Occipital lobe (tissue), 2 donors: Measurements from ENCODE around the gene CHRD. TPM values are rescaled to one million over a fixed set of nuclear protein-coding genes. Genes with fewer than 3 reads are reported as not detected.
A peak's percentile ranks its signal among the peaks of the same experiment; 100 is the strongest.
"Not testable (repeated sequence)": the region's sequence is repeated elsewhere in the genome, so short reads cannot be mapped to it uniquely, and the experiment has no call there.

Source experiments
- DNase-seq: peaks from one replicate; lab custom pipeline; 2025; lab: John Stamatoyannopoulos, UW
- total RNA-seq: library from RNA; depleted of rRNA; stranded (reverse); fragments of >200 nt; gene quantifications from one replicate; pipeline ENCODE4 v1.2.3, GENCODE V29; 2014

Gene CHRD
- 11.4 TPM for total RNA-seq

- DNase-seq: no peak
Observed at GRCh38 chr3:184379358-184380184, at the start of gene CHRD. TSS of gene CHRD (plus strand) at chr3:184380054. CDS start at chr3:184380319, 265 bp downstream.

DNA sequence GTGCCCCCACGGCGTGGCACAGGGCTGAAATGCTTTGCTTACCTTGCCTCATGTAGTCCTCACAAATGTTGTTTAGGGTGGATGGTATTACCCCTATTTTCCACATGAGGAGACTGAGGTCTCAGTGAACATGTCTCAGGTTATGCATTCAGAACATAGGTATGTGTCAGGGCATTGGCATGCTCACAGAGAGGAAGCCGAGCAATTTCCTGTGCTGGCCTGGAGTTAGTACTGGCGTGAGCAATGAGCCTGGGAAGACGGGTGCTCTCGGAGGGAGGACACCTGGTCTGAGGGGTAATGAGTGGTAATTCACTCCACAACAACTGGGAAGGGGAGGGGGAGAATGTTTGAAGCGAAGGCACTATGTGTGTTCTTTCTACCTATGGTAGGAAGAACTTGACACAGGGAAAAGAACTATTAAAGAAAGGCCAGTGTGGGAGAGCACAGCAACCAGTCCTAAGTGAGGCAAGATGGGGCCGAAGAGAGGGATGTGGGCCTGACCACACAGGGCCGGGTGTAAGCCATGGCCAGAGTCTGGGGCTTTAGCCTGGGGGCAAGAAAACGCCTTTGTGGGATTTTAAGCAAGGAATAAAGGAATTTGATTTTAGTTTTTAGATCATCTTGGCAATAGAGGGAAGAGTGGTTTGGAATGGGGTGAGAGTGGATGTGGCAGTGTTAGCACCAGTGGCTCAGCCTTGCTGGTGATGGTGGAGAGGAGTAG is 47.3 kb upstream of the CHRD start:
- no peak for DNase-seq

- DNase-seq: no peak
Observed at GRCh38 chr3:184333190-184333589, 46.7 kb upstream of the CHRD start.

- no peak for DNase-seq
Observed at GRCh38 chr3:184333700-184334099, 46.2 kb upstream of the CHRD start.

GRCh38 chr3:184334470-184335158 is 45.2 kb upstream of the CHRD start:
- DNase-seq: no peak

DNA sequence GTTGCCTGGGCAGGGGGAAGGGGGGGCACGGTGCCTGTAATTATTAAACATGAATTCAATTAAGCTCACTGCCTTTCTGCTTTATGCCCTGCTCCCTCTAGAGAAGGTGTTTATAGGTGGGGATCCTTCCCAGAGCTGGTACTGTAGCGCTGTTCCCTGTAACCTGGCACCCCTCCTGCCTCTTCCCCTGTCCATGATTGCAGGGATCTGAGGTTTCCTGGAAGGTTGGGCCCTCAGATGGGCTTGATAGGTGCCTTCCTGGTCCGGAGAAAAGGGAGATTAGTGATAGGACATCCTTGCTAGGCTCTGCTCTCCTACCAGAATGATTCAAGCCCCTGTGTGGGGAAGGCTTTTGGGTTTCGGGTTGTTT is 44.6 kb upstream of the CHRD start:
- no peak for DNase-seq

DNA sequence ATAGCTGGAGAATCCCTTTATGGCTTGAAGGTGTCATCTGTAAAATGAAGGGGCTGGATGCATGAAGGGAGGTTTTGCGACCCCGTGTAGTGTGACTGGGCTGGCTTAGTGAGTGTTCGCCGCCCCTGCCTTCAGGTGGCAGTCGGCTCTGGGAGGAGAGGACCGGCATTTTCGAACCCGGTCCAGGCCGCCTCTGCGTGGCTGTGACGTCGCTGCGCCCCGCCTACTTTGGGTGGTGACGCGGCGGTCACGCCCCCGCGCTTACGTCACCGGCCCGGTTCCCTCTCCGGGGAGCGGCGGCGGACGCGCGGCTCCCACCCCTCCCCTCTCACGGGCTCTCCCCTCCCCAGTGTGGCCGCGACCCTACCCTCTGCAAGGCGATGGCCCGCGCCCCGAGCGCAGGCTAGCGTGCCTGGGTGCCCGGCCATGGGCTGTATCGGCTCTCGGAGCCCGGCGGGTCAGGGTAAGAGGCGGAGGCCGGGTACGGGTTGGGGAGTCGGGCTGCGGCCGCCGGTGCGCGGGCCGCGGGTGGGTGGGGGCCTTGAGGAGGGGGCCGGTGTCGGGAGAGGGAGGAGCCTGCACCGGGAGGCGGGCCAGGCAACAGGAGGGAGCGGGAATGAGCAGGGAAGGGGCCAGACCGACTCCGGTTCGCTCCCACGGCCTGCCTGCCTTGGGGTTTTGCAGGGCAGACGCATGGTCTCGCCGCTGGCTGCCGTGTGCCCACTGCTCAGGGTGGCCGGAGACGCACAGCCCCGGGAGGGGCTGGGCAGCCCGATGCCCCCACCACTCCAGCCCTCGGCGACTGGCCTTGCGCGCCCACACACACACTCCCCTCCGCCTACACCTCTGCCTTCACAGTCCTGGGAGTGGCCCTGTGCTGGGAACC is 44.0 kb upstream of the CHRD start:
- DNase-seq: peak; percentile 79

DNA sequence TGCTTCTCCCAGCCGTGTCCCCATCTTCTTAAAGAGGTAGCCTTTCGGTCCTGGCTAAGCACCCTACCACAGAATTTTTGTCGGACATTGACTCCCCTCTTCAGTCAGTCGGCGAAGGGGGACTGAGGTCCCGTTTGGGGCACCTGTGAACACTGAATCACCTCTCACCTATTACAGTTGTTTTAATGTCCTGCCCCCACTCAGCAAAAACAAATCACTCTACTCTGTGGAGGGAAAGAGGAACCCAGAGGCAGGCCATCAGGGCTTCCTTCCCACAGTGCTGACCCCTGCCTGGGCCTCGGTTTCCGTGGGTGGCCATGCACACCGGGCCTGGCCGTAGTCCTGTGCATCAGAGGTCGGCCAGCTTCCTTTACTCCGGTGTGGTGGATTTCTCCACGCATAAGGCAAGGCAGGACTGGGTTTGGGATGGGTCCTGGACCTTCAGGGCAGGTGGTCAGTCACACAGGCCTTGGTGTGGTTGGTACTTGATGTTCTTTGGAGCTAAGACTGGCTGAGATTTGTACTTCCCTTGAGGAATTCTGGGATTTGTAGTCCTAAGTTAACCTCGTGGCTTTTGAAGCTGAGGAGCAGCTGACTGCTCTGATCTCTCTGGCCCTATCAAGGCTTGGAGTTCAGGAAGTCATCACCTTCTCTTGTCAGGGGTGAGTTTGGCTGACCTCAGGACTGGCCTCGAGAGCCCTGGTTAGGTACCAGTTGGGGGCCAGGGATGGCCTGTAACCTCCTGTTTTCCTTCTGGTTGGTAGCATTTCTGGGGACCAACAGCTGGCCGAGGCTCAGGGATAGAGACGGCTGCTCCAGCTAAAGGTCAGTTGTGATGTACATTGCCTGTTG is 43.1 kb upstream of the CHRD start:
- no peak for DNase-seq

- peak; percentile 72 for DNase-seq
Observed at GRCh38 chr3:184337399-184337714, 42.5 kb upstream of the CHRD start, which contains the start of gene FAM131A. TSS of gene FAM131A (plus strand) at chr3:184337600. CDS start at chr3:184337631, 31 bp downstream.

- DNase-seq: no peak
Observed at GRCh38 chr3:184337981-184338380, 41.9 kb upstream of the CHRD start.

DNA sequence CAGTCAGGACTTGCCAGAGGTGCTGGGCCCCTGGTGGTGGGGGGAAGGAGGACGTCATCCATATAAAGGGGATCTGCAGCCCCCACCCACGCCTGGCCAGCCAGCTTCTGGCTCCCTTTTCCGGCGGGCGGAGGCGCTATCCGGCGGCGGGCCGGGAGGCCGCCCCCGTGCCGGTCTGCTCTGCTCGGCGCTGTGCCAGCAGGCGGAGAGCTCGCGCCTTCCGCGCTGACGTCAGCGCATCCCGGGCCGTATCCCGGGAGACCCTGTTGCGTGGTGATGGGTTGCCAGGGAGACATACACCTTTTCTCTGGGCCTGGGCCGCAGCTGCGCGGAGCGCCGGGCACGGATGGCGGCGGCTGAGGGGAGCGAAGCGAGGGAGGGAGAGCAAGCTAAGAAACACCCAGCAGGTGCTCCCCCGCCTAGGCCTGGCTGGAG is 41.3 kb upstream of the CHRD start:
- DNase-seq: peak; percentile 87

GRCh38 chr3:184339001-184339400 is 40.9 kb upstream of the CHRD start:
- DNase-seq: no peak

- not testable (repeated sequence) for DNase-seq
Observed at GRCh38 chr3:184339451-184340135, 40.3 kb upstream of the CHRD start.

- no peak for DNase-seq
Observed at GRCh38 chr3:184341925-184342324, 37.9 kb upstream of the CHRD start.

DNA sequence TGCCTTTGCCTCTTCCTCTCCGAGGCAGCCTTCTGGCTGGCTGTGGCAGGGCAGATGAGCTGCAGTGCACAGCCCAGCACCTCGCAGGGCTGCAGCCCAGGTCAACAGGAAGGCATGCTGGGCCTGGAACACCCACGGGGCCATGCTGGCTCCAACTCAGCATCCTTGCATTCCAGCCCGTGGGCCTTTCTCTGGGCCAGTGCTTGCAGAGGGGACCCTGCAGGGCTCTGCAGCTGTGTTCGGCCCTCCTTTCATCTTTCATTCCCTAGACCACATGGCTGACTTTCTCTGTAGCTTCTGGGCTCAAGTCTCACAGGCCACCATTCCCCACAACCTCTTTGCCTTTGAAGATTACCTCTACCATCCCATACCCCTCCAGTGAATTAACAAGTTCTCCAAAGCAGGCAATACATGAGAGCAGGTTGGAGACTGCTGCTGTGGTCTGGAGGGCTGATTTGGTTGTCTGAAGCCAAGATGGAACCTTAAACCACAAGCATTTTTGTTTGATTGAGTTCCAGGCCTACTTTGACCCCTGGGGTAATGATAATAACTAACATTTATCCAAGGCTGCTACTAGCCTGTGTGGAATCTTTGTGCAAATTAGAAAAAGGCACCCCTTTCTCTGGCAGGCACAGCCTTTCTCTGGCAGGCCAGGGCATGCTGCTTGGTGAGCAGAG is 36.5 kb upstream of the CHRD start:
- DNase-seq: no peak

DNA sequence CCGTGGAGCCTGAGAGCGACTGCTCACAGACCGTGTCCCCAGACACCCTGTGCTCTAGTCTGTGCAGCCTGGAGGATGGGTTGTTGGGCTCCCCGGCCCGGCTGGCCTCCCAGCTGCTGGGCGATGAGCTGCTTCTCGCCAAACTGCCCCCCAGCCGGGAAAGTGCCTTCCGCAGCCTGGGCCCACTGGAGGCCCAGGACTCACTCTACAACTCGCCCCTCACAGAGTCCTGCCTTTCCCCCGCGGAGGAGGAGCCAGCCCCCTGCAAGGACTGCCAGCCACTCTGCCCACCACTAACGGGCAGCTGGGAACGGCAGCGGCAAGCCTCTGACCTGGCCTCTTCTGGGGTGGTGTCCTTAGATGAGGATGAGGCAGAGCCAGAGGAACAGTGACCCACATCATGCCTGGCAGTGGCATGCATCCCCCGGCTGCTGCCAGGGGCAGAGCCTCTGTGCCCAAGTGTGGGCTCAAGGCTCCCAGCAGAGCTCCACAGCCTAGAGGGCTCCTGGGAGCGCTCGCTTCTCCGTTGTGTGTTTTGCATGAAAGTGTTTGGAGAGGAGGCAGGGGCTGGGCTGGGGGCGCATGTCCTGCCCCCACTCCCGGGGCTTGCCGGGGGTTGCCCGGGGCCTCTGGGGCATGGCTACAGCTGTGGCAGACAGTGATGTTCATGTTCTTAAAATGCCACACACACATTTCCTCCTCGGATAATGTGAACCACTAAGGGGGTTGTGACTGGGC is 35.1 kb upstream of the CHRD start:
- no peak for DNase-seq

DNA sequence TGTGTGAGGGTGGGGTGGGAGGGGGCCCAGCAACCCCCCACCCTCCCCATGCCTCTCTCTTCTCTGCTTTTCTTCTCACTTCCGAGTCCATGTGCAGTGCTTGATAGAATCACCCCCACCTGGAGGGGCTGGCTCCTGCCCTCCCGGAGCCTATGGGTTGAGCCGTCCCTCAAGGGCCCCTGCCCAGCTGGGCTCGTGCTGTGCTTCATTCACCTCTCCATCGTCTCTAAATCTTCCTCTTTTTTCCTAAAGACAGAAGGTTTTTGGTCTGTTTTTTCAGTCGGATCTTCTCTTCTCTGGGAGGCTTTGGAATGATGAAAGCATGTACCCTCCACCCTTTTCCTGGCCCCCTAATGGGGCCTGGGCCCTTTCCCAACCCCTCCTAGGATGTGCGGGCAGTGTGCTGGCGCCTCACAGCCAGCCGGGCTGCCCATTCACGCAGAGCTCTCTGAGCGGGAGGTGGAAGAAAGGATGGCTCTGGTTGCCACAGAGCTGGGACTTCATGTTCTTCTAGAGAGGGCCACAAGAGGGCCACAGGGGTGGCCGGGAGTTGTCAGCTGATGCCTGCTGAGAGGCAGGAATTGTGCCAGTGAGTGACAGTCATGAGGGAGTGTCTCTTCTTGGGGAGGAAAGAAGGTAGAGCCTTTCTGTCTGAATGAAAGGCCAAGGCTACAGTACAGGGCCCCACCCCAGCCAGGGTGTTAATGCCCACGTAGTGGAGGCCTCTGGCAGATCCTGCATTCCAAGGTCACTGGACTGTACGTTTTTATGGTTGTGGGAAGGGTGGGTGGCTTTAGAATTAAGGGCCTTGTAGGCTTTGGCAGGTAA is 34.3 kb upstream of the CHRD start:
- peak; percentile 82 for DNase-seq
